TTC549 (cell line): ENCODE results near the gene SEC14L1.

Experiments used
- FAIRE-seq: peaks from 2 replicates; lab custom pipeline; 2012; peaks lifted over from hg19 to GRCh38; lab: Jason Lieb, UNC

The SEC14L1 gene

GRCh38 chr17:77193653-77194052 is 52.9 kb downstream of the SEC14L1 start:
- FAIRE-seq: no peak

DNA sequence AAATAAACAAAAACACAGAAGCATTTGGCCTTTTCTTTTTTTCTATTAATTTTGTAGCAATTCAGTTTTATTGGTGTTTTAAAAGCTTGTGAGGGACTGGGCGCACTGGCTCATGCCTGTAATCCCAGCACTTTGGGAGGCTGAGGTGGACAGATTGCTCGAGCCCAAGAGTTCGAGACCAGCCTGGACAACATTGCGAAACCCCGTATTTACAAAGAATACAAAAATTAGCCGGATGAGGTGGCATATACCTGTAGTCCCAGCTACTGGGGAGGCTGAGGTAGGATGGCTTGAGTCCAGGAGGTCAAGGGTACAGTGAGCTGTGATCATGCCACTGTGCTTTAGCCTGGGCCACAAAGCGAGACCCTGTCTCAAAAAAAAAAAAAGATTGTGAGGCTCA is 53.4 kb downstream of the SEC14L1 start:
- no peak for FAIRE-seq

GRCh38 chr17:77196251-77196650 is 55.5 kb downstream of the SEC14L1 start:
- FAIRE-seq: no peak

GRCh38 chr17:77197115-77197514 is 56.3 kb downstream of the SEC14L1 start:
- no peak for FAIRE-seq

DNA sequence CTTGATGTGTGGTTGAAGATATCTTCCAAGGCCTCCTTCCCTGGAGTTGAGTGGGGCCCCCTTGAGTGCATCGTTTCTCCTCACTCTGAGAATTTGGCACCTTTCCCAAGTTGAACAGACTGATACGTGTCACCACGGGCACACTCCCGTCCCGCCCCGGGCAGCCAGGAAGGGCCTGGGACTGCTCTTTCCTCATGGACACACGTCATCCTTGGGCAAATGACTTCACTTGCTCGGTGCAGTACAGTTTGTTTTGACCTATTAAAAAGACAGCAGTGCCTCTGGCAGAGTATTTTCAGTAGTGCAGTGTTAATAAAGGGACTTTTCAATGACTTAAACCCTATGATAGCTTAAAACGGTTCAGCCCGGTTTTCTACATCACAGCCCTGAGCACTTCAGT is 59.9 kb downstream of the SEC14L1 start:
- no peak for FAIRE-seq

DNA sequence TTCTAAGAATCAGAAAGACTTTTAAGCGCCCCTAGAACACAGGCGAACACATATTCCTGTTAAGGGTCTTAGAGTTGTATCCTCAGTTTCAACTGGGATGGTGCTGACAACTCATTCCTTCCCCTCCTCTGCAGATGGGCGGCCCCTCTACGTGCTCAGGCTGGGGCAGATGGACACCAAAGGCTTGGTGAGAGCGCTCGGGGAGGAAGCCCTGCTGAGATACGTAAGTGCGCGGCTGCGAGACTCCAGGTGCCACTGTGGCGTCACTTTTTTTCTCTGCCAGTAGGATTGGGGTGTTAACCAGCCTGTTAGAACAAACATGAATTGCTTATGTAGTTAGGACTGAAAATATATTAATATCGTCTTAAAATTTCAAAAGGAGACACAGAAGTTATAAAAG is 62.7 kb downstream of the SEC14L1 start:
- FAIRE-seq: no peak

DNA sequence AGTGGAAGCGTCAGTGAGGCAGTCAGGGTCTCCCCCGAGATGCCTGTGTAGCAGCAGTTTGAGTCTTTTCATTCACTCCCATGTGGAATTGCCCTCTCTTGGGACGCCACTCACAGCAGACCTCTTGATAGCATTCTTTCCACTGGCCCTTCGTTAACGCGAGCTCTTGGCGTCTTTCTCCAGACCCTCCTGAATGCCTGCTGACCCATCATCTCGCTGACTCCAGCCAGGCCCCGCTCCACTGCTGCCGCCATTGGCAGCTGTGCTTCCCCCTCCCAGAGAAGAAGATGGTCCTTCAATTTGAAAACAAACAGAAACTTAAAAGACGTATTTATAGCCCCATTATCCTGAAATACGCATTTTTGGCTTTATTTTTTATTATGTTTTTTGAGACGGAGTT is 63.1 kb downstream of the SEC14L1 start:
- no peak for FAIRE-seq

- no peak for FAIRE-seq
Measured at GRCh38 chr17:77204536-77204935, 63.8 kb downstream of the SEC14L1 start.

DNA sequence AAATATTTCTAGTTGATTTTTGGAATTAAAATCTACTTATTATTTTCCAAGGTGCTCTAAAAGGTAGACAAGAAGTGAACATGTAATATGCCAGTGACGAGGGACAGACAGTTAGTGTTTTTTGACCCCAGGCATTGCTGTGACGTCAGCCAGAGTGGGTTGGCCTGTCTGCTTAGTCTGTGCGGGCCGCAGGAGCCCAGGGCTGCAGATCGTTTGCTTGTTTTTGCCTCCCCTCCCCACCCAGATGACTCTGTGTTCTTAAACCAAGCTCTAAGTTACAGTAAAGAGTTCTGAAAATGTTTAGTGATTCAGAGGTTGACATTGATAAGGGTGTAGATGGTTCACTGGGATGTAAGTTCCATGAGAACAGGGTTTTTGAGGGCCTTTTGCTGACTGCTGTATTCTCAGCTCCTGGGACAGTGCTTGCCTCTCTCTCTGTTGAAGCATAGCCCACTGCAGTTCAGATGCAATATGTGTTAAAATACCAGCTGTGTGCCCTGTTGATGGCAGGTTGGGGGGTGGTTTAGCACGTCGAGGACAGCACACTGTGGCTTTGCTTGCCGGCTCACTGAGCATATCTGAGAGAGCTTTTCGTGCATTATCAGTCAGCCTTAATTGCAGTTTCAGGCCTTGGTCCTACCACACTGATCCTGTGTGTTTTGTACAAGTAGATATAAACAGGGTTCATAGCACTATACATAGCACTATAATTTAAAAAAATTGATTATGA is 64.8 kb downstream of the SEC14L1 start:
- FAIRE-seq: no peak

GRCh38 chr17:77206158-77206956 is 65.6 kb downstream of the SEC14L1 start:
- no peak for FAIRE-seq

DNA sequence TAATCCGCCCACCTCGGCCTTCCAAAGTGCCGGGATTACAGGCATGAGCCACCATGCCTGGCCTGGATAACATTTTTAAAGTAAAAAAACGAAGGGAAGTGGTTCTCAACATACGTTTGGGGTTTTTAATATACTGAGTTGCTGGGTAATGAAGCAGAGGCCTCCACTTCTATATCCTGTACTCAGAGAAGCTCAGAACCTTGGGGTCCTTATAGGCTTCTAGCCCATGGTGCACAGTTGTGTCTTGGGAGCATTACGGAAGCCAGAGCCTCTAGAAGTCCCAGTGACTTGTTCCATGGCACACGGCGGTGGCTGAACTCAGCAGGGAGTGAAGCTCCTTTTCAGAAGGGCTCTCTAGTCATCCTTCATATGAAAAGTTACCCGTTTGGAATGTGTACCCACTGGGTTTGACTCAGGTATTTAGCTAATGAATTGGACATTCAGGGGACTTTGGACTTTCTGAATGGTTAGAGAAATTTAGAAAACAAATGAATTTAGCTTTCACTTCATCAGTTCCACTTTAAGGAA is 67.0 kb downstream of the SEC14L1 start:
- FAIRE-seq: no peak

DNA sequence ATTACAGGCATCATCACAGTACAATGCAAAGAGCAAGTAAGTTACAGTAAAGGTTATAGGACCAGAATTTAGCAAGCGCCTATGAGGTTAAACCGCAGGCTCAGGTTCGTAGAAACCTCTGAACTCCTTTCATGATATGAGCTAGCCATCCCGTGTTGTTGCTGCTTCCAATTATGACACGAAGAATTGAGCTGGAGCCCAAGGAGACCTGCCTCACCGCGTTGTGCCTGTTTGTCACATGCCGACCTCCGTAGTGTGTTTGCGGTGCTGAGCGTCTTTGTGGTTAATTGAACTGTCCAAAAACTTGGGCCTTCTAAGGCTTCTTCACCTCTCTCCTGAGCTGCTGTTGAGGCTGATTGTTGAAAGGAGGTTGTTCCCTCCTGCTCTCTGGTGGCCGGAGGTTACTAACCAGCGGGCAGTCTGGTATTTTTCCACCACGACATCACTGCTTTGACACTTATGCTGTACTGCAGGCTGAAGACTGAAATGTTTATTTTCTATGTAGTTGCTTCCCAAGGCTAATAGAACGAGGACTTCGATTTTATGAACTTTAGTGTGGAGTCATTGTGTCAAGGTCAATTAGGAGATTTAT is 67.5 kb downstream of the SEC14L1 start:
- no peak for FAIRE-seq

DNA sequence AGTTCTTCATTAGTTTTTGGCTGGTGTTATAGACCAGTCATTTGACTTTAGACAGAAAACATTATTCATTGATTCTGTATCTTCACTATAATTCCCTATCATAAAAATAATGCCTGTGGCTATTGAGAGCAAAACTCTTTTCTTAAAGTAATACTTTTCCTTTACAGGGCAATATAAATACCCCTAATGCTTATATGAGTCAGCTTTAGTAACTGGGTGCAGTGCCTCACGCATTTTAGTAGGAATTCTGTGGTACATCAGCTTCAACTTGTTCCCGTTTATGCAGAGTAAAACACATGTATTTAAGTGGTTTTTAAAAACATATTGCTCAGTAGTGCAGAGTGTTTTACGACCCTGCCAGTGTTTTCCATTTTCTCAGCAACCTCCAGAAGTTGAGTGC is 68.1 kb downstream of the SEC14L1 start:
- no peak for FAIRE-seq

DNA sequence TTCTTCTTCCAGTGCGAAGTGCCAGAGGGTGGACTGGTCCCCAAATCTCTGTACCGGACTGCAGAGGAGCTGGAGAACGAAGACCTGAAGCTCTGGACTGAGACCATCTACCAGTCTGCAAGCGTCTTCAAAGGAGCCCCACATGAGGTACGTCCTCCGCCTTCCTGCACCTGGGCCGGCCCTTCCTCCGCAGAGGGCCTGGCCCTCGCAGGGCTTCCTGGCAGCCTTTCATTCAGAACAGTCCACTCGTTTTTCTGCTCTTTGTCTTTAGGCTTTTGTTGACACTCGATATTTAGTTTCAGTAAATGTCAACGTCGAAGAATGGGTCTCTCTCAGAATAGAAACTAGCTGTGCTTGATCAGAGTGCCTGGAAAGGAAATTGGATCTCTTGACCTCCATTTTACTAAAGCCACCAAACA is 68.6 kb downstream of the SEC14L1 start:
- no peak for FAIRE-seq

GRCh38 chr17:77210331-77210730 is 69.6 kb downstream of the SEC14L1 start:
- FAIRE-seq: no peak

GRCh38 chr17:77210946-77211541 is 70.3 kb downstream of the SEC14L1 start:
- FAIRE-seq: no peak

DNA sequence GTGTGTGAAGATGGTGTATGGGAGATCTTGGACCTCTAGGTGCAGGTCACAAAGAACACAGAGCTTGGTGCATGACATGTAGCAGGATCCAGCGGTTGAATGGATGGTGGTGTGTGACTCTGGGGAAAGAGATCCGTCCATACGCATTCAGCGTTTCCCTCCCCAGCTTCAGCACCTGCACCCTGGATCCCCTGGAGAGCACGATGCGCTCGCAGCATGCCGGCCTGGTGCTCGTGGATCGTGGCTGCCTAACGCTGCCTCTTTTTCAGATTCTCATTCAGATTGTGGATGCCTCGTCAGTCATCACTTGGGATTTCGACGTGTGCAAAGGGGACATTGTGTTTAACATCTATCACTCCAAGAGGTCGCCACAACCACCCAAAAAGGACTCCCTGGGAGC is 70.9 kb downstream of the SEC14L1 start:
- no peak for FAIRE-seq

DNA sequence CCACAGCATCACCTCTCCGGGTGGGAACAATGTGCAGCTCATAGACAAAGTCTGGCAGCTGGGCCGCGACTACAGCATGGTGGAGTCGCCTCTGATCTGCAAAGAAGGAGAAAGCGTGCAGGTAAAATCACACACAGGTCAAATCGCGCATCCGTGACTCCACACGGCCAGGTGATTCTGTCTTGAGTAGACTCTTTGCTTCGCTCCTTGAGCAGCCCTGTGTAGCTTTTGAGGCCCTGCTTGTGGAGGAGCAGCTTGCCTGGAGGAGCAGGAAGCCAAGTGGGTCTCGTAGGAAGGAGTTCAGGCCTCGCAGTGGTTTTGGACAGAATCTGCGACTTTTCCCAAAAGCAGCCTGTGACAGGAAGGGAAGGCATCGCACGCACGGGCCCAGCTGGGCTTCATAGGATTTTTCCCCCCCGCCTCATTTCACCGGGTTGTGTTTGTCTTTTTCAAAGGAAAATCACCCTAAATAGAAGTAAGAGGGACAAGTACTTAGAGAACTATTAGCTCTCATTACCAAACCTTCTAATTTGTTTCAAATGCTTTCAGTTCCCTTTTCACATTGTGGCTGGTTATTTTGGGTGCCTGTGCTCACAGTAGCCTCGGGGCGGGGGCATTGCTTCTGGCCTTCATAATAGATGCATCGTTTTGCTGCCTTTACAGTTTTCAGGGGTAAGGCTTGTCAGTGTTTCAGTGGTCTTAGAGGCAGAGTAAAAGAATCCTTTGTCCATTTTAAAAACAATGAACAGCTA is 71.5 kb downstream of the SEC14L1 start:
- FAIRE-seq: no peak

DNA sequence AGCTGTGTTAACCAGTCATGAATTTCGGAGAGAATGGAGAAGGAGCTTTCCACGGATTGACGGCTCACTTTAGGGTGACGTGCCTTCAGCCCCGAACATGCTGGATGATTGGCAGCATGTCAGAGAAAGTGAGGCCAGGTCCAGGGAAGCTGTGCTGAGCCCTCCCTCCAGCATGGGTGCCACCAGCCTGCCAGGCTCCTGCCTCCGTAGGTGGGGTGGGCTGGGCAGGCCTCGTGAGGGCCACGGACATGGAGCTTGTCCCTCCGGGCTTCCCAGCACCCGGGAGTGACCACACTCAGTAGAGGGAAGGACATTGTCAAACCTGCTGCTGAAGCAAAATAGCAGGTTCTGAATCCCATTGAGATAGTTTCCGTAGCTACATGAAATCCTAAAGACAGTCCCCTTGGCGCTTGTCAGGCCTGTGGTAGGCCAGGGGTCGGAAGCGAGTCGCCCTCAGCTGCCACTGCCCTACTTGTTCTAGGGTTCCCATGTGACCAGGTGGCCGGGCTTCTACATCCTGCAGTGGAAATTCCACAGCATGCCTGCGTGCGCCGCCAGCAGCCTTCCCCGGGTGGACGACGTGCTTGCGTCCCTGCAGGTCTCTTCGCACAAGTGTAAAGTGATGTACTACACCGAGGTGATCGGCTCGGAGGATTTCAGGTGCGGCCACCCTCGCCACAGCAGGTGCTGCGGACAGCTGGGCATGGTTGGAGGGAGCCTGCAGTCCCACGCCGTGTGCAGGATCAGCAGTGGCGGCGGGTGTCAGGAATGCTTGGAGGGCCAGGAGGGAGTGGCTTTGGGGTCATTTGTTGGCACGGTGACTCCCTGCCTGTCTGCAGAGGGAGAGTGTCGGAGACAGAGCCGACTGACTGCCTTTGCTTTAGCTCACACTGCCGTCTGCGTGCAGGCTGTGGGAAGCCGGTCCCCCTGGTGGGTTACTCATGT is 72.3 kb downstream of the SEC14L1 start:
- no peak for FAIRE-seq

DNA sequence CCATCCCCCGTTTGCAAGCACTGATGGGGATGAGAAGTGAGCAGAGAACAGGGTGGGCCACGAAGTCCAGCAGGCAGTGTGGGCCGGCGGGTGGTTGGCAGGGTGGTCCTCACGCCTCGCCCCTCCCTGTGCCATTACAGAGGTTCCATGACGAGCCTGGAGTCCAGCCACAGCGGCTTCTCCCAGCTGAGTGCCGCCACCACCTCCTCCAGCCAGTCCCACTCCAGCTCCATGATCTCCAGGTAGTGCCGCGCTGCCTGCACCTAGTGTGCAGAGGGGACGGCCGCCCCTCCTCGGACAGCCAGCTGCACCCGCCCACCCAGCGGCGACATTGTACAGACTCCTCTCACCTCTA is 73.0 kb downstream of the SEC14L1 start:
- FAIRE-seq: no peak

DNA sequence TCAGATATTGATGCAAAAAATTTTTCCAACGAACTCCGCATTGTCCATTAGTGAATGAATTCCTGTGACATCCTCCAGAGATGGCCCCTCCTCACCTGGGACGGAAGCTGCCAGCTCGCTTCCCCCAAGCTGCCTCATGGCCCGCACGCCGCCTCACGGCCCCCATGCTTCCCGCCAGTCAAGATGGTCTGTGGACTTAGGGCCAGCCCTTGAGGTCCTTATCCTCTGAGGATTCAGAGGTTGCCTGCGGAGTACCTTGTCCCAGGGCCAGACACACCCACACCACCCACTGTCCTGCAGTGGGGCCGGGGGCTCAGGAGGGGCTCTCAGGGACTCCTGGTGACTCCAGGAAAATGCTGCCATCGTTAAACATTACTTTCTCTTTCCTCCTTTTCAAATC is 73.6 kb downstream of the SEC14L1 start:
- no peak for FAIRE-seq
